Spleen (tissue), 11 donors: ENCODE data around the gene TNRC18. TPM values are rescaled to one million over a fixed set of nuclear protein-coding genes. Genes with fewer than 3 reads are reported as not detected.
A peak's percentile ranks its signal among the peaks of the same experiment; 100 is the strongest.
"Not testable (repeated sequence)": the region's sequence is repeated elsewhere in the genome, so short reads cannot be mapped to it uniquely, and the experiment has no call there.

ENCODE experiments used
- DNase-seq: peaks from one replicate; pipeline ENCODE4 v3.0.0-alpha.2; 2020
- H3K27ac ChIP-seq, 8 donors: fragments of 200-600 bp; sonication (generic) in 7 of 8; 1 replicate in 4 of 8; 2 replicates in 4 of 8; pipeline versions ENCODE4 v1.5.0 to v1.8.0; 2016 to 2021; ENCODE audit warnings: inconsistent platforms in 4 of 8, mild to moderate bottlenecking in 4 of 8, moderate library complexity in 1 of 8
- H3K27me3 ChIP-seq, 7 donors: fragments of 200-600 bp; sonication (generic) in 6 of 7; replicated peaks in 1 of 7; 1 replicate in 4 of 7; 2 replicates in 3 of 7; pipeline versions ENCODE4 v1.5.0 to v1.8.0; 2016 to 2021; ENCODE audit warnings: inconsistent platforms in 3 of 7, mild to moderate bottlenecking in 1 of 7
- H3K36me3 ChIP-seq, 6 donors: fragments of 200-600 bp; sonication (generic) in 5 of 6; 1 replicate in 4 of 6; 2 replicates in 2 of 6; pipeline versions ENCODE4 v1.5.0 to v1.8.0; 2016 to 2021; ENCODE audit warnings: inconsistent platforms in 2 of 6
- H3K4me1 ChIP-seq, 6 donors: fragments of 200-600 bp; sonication (generic) in 5 of 6; 1 replicate in 3 of 6; 2 replicates in 3 of 6; pipeline versions ENCODE4 v1.5.0 to v1.8.0; 2016 to 2021; ENCODE audit warnings: inconsistent platforms in 3 of 6
- H3K4me3 ChIP-seq, 8 donors: fragments of 200-600 bp; sonication (generic) in 7 of 8; 1 replicate in 4 of 8; 2 replicates in 4 of 8; pipeline versions ENCODE4 v1.5.0 to v1.8.0; 2016 to 2021; ENCODE audit warnings: inconsistent platforms in 4 of 8, mild to moderate bottlenecking in 4 of 8, moderate library complexity in 2 of 8
- H3K9me3 ChIP-seq, 8 donors: fragments of 200-600 bp; sonication (generic) in 7 of 8; 1 replicate in 4 of 8; 2 replicates in 4 of 8; pipeline versions ENCODE4 v1.5.0 to v1.8.0; 2016 to 2021; ENCODE audit warnings: inconsistent platforms in 4 of 8
- CTCF ChIP-seq, 11 experiments: fragments of 200-600 bp in 7 of 11; fragments of 450-650 bp in 4 of 11; sonication (generic) in 4 of 11; IDR thresholded peaks in 8 of 11; conservative IDR thresholded peaks in 3 of 11; 1 replicate in 7 of 11; 2 replicates in 4 of 11; pipeline versions ENCODE4 v1.4.0 to v1.8.0; 2016 to 2021; ENCODE audit warnings: antibody characterized with exemption in 11 of 11, inconsistent platforms in 4 of 11, mild to moderate bottlenecking in 1 of 11
- POLR2A ChIP-seq, 3 donors: fragments of 450-650 bp; IDR thresholded peaks; one replicate each; pipeline ENCODE4 v1.5.1; 2017; ENCODE audit warnings: antibody characterized with exemption in 3 of 3, mild to moderate bottlenecking in 1 of 3
- POLR2AphosphoS5 ChIP-seq, 3 donors: sonication (generic); formaldehyde crosslinking; IDR thresholded peaks; one replicate each; pipeline ENCODE4 v1.5.1; 2017; ENCODE audit warnings: antibody characterized with exemption in 3 of 3
- WGBS, 5 donors: extraction: QIAGEN DNeasy Blood & Tissue Kit in 3 of 5; methylation state at CpG; one replicate each; pipeline versions ENCODE4 v1.1.5 to v1.1.7; 2013 to 2018; 5-methylcytosine and 5-hydroxymethylcytosine counted together
- intact Hi-C: fragments of 100-400 bp; cut with DNase I; formaldehyde crosslinking; loops from one replicate; pipeline ENCODE4 v1.15.0; 2023; ENCODE audit warnings: low total_unique reads
- polyA plus RNA-seq, 3 donors: library from polyadenylated mRNA; stranded (reverse); fragments of 200-250 nt; gene quantifications; one replicate each; pipeline ENCODE4 v1.2.1, GENCODE V29; 2013
- total RNA-seq, 7 donors: library from RNA; depleted of rRNA in 3 of 7; stranded (reverse); fragments of >200 nt in 3 of 7; fragmentation: NEBNext Ultra II Directional in 4 of 7; extraction: Animal tissue kit (Norgen Biotek cat#: 25700) in 4 of 7; gene quantifications; one replicate each; pipeline versions ENCODE4 v1.1.0 to v1.2.1, GENCODE V29; 2016 to 2021
- donor health status: healthy with polysubstance abuse.
- donor health status: DM: no; HTN: no; CAD: no; lungs with moderate emphysema.
- donor health status: DM: no; HTN: no; CAD: no.
- donor health status: Bipolar disorder and iron deficiency.
- donor health status: healthy.
- donor health status: DM: no; HTN: no; CAD: no.
- donor health status: DM: yes; HTN: yes; CAD: no.

The TNRC18 gene
- total and polyA plus RNA-seq, 10 donors: 3.4 to 124 (median 71.0) TPM

- intact Hi-C loops: no loop called here
- Histone ChIP-seq H3K4me1 (peaks cover 0 to 45% (median 19%) of the 10 kb centered on the region in 6 donors), H3K27me3 (no peaks in the 10 kb centered on the region), H3K9me3 (no peaks in the 10 kb centered on the region), H3K36me3 (peaks cover 0 to 98% (median 33%) of the 10 kb centered on the region in 6 donors), H3K27ac (no peak overlapping the region), H3K4me3 (no peak overlapping the region)
- no peak for DNase-seq
- no peak for TF ChIP-seq POLR2A (IDR thresholded peaks at IDR 0.05)
- TF ChIP-seq CTCF (IDR thresholded peaks at IDR 0.05 in 8 of 11, conservative IDR thresholded peaks at IDR 0.05 in 3 of 11): no peak
- no peak for TF ChIP-seq POLR2AphosphoS5 (IDR thresholded peaks at IDR 0.05)
- 98 to 100% (median 99%) methylated on average over 3 of the region's 3 CpGs for WGBS, 5 donors
Measured at GRCh38 chr7:5330288-5330687, 93.3 kb downstream of the TNRC18 start.

GRCh38 chr7:5324961-5325360 is 98.7 kb downstream of the TNRC18 start:
- DNase-seq: no peak
- no peak for TF ChIP-seq POLR2A (IDR thresholded peaks at IDR 0.05)
- H3K4me3 ChIP-seq: no peak overlapping the region
- peaks cover 0 to 10% (median 3%) of the 10 kb centered on the region in 8 donors for H3K9me3 ChIP-seq
- H3K27me3 ChIP-seq: no peaks in the 10 kb centered on the region
- H3K27ac ChIP-seq: no peak overlapping the region
- peaks cover 0 to 9% (median 0%) of the 10 kb centered on the region in 6 donors for H3K4me1 ChIP-seq
- WGBS, 5 donors: 91 to 95% (median 91%) methylated on average over 8 to 10 of the region's 10 CpGs
- peaks cover 0 to 100% (median 55%) of the 10 kb centered on the region in 6 donors for H3K36me3 ChIP-seq
- intact Hi-C loops: no loop called here

GRCh38 chr7:5323800-5324781 is 99.5 kb downstream of the TNRC18 start:
- H3K9me3 ChIP-seq: peaks cover 0 to 18% (median 9%) of the 10 kb centered on the region in 8 donors
- WGBS, 5 donors: 90 to 97% (median 96%) methylated on average over 26 to 30 of the region's 31 CpGs
- peaks cover 0 to 100% (median 59%) of the 10 kb centered on the region in 6 donors for H3K36me3 ChIP-seq
- H3K4me3 ChIP-seq, H3K27me3 ChIP-seq, intact Hi-C loops, H3K27ac ChIP-seq, DNase-seq, H3K4me1 ChIP-seq: not testable (repeated sequence)
- peak in 1 of 3 donors; percentile 20 for TF ChIP-seq POLR2AphosphoS5 (IDR thresholded peaks at IDR 0.05)

GRCh38 chr7:5322621-5323410 is 100.8 kb downstream of the TNRC18 start:
- no peak overlapping the region for H3K27ac ChIP-seq
- no peaks in the 10 kb centered on the region for H3K27me3 ChIP-seq
- no peak for DNase-seq
- no peak for TF ChIP-seq POLR2A (IDR thresholded peaks at IDR 0.05)
- no peak for TF ChIP-seq CTCF (IDR thresholded peaks at IDR 0.05 in 8 of 11, conservative IDR thresholded peaks at IDR 0.05 in 3 of 11)
- peak in 1 of 3 donors; percentile 13 for TF ChIP-seq POLR2AphosphoS5 (IDR thresholded peaks at IDR 0.05)
- intact Hi-C loops: no loop called here
- H3K9me3 ChIP-seq: peaks cover 0 to 31% (median 18%) of the 10 kb centered on the region in 8 donors
- H3K4me1 ChIP-seq: peaks cover 0 to 2% (median 0%) of the 10 kb centered on the region in 6 donors
- H3K4me3 ChIP-seq: no peak overlapping the region
- peaks cover 0 to 100% (median 65%) of the 10 kb centered on the region in 6 donors for H3K36me3 ChIP-seq
- WGBS, 5 donors: 84 to 91% (median 86%) methylated on average over 15 to 29 of the region's 29 CpGs
